CD8-positive, alpha-beta memory T cell (primary cell): Measurements from ENCODE around the gene RAB21. TPM values are rescaled to one million over a fixed set of nuclear protein-coding genes. Genes with fewer than 3 reads are reported as not detected.

Experiments used
- CTCF ChIA-PET: fragments of 350-600 bp; sonication (Branson Sonifier 250); formaldehyde crosslinking; loops from one replicate; lab custom pipeline; 2021; ENCODE audit warnings: antibody characterized with exemption; lab: Charles Lee
- POLR2A ChIA-PET: fragments of 350-600 bp; sonication (Branson Sonifier 250); formaldehyde crosslinking; loops from one replicate; lab custom pipeline; 2021; ENCODE audit warnings: antibody characterized with exemption; lab: Charles Lee
- DNase-seq, 5 donors: peaks; one replicate each; pipeline versions ENCODE4 v3.0.0 to v3.0.0-alpha.2; 2020 to 2022; ENCODE audit warnings: mixed read lengths in 1 of 5
- H3K27ac ChIP-seq: one replicate; pipeline ENCODE4 v1.7.0; 2013; ENCODE audit warnings: low read depth, mild to moderate bottlenecking, low read length, moderate library complexity
- H3K27me3 ChIP-seq: 2 replicates; pipeline ENCODE4 v1.7.0; 2013; ENCODE audit warnings: low read length, mild to moderate bottlenecking; ENCODE audit not compliant: insufficient read depth, poor library complexity, severe bottlenecking
- H3K36me3 ChIP-seq: 2 replicates; pipeline ENCODE4 v1.7.0; 2013; ENCODE audit warnings: mild to moderate bottlenecking, low read length, moderate library complexity; ENCODE audit not compliant: insufficient read depth
- H3K4me1 ChIP-seq: 2 replicates; pipeline ENCODE4 v1.7.0; 2013; ENCODE audit warnings: mild to moderate bottlenecking, low read length, moderate library complexity; ENCODE audit not compliant: insufficient read depth
- H3K4me3 ChIP-seq: 2 replicates; pipeline ENCODE4 v1.7.0; 2013; ENCODE audit warnings: mild to moderate bottlenecking, low read length
- H3K9me3 ChIP-seq: 2 replicates; pipeline ENCODE4 v1.7.0; 2013; ENCODE audit warnings: mild to moderate bottlenecking, low read length
- H3K27ac Mint-ChIP-seq, 8 donors: one replicate each; pipeline ENCODE4 v1.8.0; 2020 to 2021; ENCODE audit warnings: mixed read lengths in 8 of 8, mild to moderate bottlenecking in 6 of 8, inconsistent platforms in 3 of 8, moderate library complexity in 3 of 8
- H3K27me3 Mint-ChIP-seq, 2 donors: one replicate each; pipeline ENCODE4 v1.8.0; 2020 to 2021; ENCODE audit warnings: mixed read lengths in 2 of 2, mild to moderate bottlenecking in 1 of 2, moderate library complexity in 1 of 2
- H3K36me3 Mint-ChIP-seq, 3 donors: one replicate each; pipeline ENCODE4 v1.8.0; 2020 to 2021; ENCODE audit warnings: mixed read lengths in 3 of 3, inconsistent platforms in 1 of 3, mild to moderate bottlenecking in 1 of 3
- H3K4me1 Mint-ChIP-seq, 3 donors: one replicate each; pipeline ENCODE4 v1.8.0; 2020 to 2021; ENCODE audit warnings: mixed read lengths in 3 of 3, inconsistent platforms in 1 of 3, mild to moderate bottlenecking in 1 of 3
- H3K4me3 Mint-ChIP-seq, 7 donors: one replicate each; pipeline ENCODE4 v1.8.0; 2020 to 2021; ENCODE audit warnings: mixed read lengths in 7 of 7, mild to moderate bottlenecking in 6 of 7, moderate library complexity in 4 of 7, inconsistent platforms in 2 of 7
- H3K9me3 Mint-ChIP-seq, 5 donors: one replicate each; pipeline ENCODE4 v1.8.0; 2020 to 2022; ENCODE audit warnings: mixed read lengths in 5 of 5, mild to moderate bottlenecking in 3 of 5, moderate library complexity in 2 of 5, inconsistent platforms in 1 of 5
- polyA plus RNA-seq: library from polyadenylated mRNA; unstranded; fragments of 300-500 nt; fragmentation: Illumina TruSeq; gene quantifications from one replicate; pipeline ENCODE4 v1.2.3, GENCODE V29; 2021
- total RNA-seq, 2 experiments: library from RNA; stranded (reverse); gene quantifications; one replicate each; pipeline ENCODE4 v1.2.3, GENCODE V29; 2021

The RAB21 gene
- total and polyA plus RNA-seq, 3 experiments from 2014 or later = 39.3 to 106 (median 100) TPM

GRCh38 chr12:71846322-71846940, 91.8 kb downstream of the RAB21 start:
- Mint-ChIP-seq H3K9me3 (peaks cover 0 to 4% (median 0%) of the 10 kb centered on the region in 5 donors), H3K27me3 (no peaks in the 10 kb centered on the region), H3K4me3 (no peak overlapping the region), H3K4me1 (peaks cover 26 to 50% (median 39%) of the 10 kb centered on the region in 3 donors), H3K27ac (peak overlapping the region in 5 of 8 donors; percentile 7 to 69 (median 18)), H3K36me3 (peaks cover 7 to 35% (median 13%) of the 10 kb centered on the region in 3 donors)
- H3K4me3 ChIP-seq = no peak overlapping the region
- no peak overlapping the region for H3K27ac ChIP-seq
- H3K4me1 ChIP-seq = peaks cover 20% of the 10 kb centered on the region
- ChIA-PET CTCF (interaction anchor here (0.7 to 2.2 kb wide), 7 partner anchors 9 to 426 kb away, joined by 3 to 10 read pairs (median 4); no protein-coding TSS in a partner anchor), POLR2A (interaction anchor here (0.5 to 0.6 kb wide), 4 partner anchors 62 to 663 kb away, joined by 3 to 4 read pairs (median 4); no protein-coding TSS in a partner anchor)
- no peaks in the 10 kb centered on the region for H3K9me3 ChIP-seq
- peak in 2 of 5 donors; percentile 7 to 43 for DNase-seq
- H3K36me3 ChIP-seq = no peaks in the 10 kb centered on the region
- H3K27me3 ChIP-seq = no peaks in the 10 kb centered on the region

- CTCF ChIA-PET = no interaction called here
- Mint-ChIP-seq H3K4me3 (no peak overlapping the region), H3K27ac (peak overlapping the region in 1 of 8 donors; percentile 12), H3K4me1 (peaks cover 22 to 46% (median 34%) of the 10 kb centered on the region in 3 donors), H3K27me3 (no peaks in the 10 kb centered on the region), H3K36me3 (peaks cover 10 to 39% (median 24%) of the 10 kb centered on the region in 3 donors), H3K9me3 (peaks cover 0 to 10% (median 6%) of the 10 kb centered on the region in 5 donors)
- no peak overlapping the region for H3K4me3 ChIP-seq
- peaks cover 8% of the 10 kb centered on the region for H3K4me1 ChIP-seq
- no peak overlapping the region for H3K27ac ChIP-seq
- no peak for DNase-seq
- POLR2A ChIA-PET = no interaction called here
- peaks cover 10% of the 10 kb centered on the region for H3K36me3 ChIP-seq
- peaks cover 12% of the 10 kb centered on the region for H3K9me3 ChIP-seq
- H3K27me3 ChIP-seq = no peaks in the 10 kb centered on the region
These were observed 93.5 kb downstream of the RAB21 start for GRCh38 chr12:71848212-71848611.

- no peak overlapping the region for H3K27ac Mint-ChIP-seq
- Histone ChIP-seq H3K36me3 (peaks cover 10% of the 10 kb centered on the region), H3K4me3 (no peak overlapping the region), H3K9me3 (peaks cover 12% of the 10 kb centered on the region), H3K27me3 (no peaks in the 10 kb centered on the region), H3K27ac (no peak overlapping the region), H3K4me1 (peaks cover 1% of the 10 kb centered on the region)
- peaks cover 10 to 48% (median 28%) of the 10 kb centered on the region in 3 donors for H3K36me3 Mint-ChIP-seq
- H3K4me1 Mint-ChIP-seq = peaks cover 31 to 57% (median 45%) of the 10 kb centered on the region in 3 donors
- no peak for DNase-seq
- no peak overlapping the region for H3K4me3 Mint-ChIP-seq
- no peaks in the 10 kb centered on the region for H3K27me3 Mint-ChIP-seq
- ChIA-PET CTCF (interaction anchor here (0.9 to 1.3 kb wide), 3 partner anchors 11 to 186 kb away, joined by 3 to 6 read pairs (median 3); partner anchors contain the start of genes THAP2 and ZFC3H1), POLR2A (no interaction called here)
- peaks cover 0 to 10% (median 6%) of the 10 kb centered on the region in 5 donors for H3K9me3 Mint-ChIP-seq
These were observed 94.6 kb downstream of the RAB21 start for GRCh38 chr12:71849109-71849851.

Other genes with a start within 250 kb of the RAB21 start
- 10 to 100 TPM; 37.5 to 42.6 TPM for gene ZFC3H1, start 91.0 kb upstream of the RAB21 start, total RNA-seq
- gene ZFC3H1, start 91.0 kb upstream of the RAB21 start, polyA plus RNA-seq = 27.9 TPM
- gene THAP2, start 90.6 kb upstream of the RAB21 start, total RNA-seq = 1 to 10 TPM; 7.8 to 8.6 TPM
- gene THAP2, start 90.6 kb upstream of the RAB21 start, polyA plus RNA-seq = 5.2 TPM
- gene TMEM19, start 68.8 kb upstream of the RAB21 start, total RNA-seq = 10 to 100 TPM; 18.6 to 21.4 TPM
- 33.6 TPM for gene TMEM19, start 68.8 kb upstream of the RAB21 start, polyA plus RNA-seq
- gene TBC1D15, start 84.9 kb downstream of the RAB21 start, total RNA-seq = 10 to 100 TPM; 38.1 to 39.5 TPM
- 36.6 TPM for gene TBC1D15, start 84.9 kb downstream of the RAB21 start, polyA plus RNA-seq
- not detected for gene TPH2, start 184.0 kb downstream of the RAB21 start, total RNA-seq
- not detected for gene TPH2, start 184.0 kb downstream of the RAB21 start, polyA plus RNA-seq